Stomach (tissue), 9 donors: ENCODE measurements around the gene WWC1. TPM values are rescaled to one million over a fixed set of nuclear protein-coding genes. Genes with fewer than 3 reads are reported as not detected.

Experiments
- DNase-seq, 2 donors: peaks; one replicate each; pipeline versions ENCODE4 v3.0.0 to v3.0.0-alpha.2; 2013 to 2019
- H3K27ac ChIP-seq, 5 donors: fragments of 200-600 bp in 4 of 5; sonication (generic) in 4 of 5; one replicate each; pipeline ENCODE4 v1.5.1; 2013 to 2019; ENCODE audit warnings: mild to moderate bottlenecking in 1 of 5, moderate library complexity in 1 of 5
- H3K27me3 ChIP-seq, 3 donors: fragments of 200-600 bp; sonication (generic); one replicate each; pipeline ENCODE4 v1.5.1; 2017 to 2019; ENCODE audit warnings: mixed run types in 1 of 3
- H3K36me3 ChIP-seq, 4 donors: fragments of 200-600 bp; sonication (generic); 1 replicate in 3 of 4; 2 replicates in 1 of 4; pipeline ENCODE4 v1.5.1; 2016 to 2019
- H3K4me1 ChIP-seq, 4 donors: fragments of 200-600 bp; sonication (generic); one replicate each; pipeline ENCODE4 v1.5.1; 2016 to 2019
- H3K4me3 ChIP-seq, 4 donors: fragments of 200-600 bp; sonication (generic) in 3 of 4; one replicate each; pipeline ENCODE4 v1.5.1; 2016 to 2019; ENCODE audit warnings: mild to moderate bottlenecking in 1 of 4
- H3K9me3 ChIP-seq, 4 donors: fragments of 200-600 bp; sonication (generic); one replicate each; pipeline ENCODE4 v1.5.1; 2016 to 2019
- CTCF ChIP-seq, 7 experiments: fragments of 450-650 bp in 4 of 7; fragments of 200-600 bp in 3 of 7; sonication (generic) in 3 of 7; IDR thresholded peaks; one replicate each; pipeline ENCODE4 v1.5.1; 2016 to 2019; ENCODE audit warnings: antibody characterized with exemption in 7 of 7, control low read depth in 2 of 7, mild to moderate bottlenecking in 1 of 7
- EP300 ChIP-seq: sonication (generic); formaldehyde crosslinking; IDR thresholded peaks from one replicate; pipeline ENCODE4 v1.6.1; 2017; ENCODE audit warnings: antibody characterized with exemption
- POLR2A ChIP-seq, 4 donors: fragments of 450-650 bp; IDR thresholded peaks; one replicate each; pipeline ENCODE4 v1.6.1; 2016; ENCODE audit warnings: antibody characterized with exemption in 4 of 4, control low read depth in 2 of 4, mild to moderate bottlenecking in 1 of 4, moderate library complexity in 1 of 4
- POLR2AphosphoS5 ChIP-seq, 3 donors: sonication (generic); formaldehyde crosslinking; IDR thresholded peaks; one replicate each; pipeline ENCODE4 v1.6.1; 2016; ENCODE audit warnings: antibody characterized with exemption in 3 of 3
- WGBS, 5 donors: extraction: QIAGEN DNeasy Blood & Tissue Kit in 3 of 5; methylation state at CpG; one replicate each; pipeline versions ENCODE4 v1.1.5 to v1.1.7; 2013 to 2018; 5-methylcytosine and 5-hydroxymethylcytosine counted together
- intact Hi-C: fragments of 100-400 bp; cut with DNase I; formaldehyde crosslinking; loops from one replicate; pipeline ENCODE4 v1.15.1; 2023; ENCODE audit warnings: low total_unique reads
- polyA plus RNA-seq, 3 donors: library from polyadenylated mRNA; stranded (reverse); fragments of 200-250 nt; gene quantifications; one replicate each; pipeline ENCODE4 v1.2.3, GENCODE V29; 2013
- total RNA-seq, 5 donors: library from RNA; depleted of rRNA; stranded (reverse); fragments of >200 nt; gene quantifications; one replicate each; pipeline versions ENCODE4 v1.1.0 to v1.2.3, GENCODE V29; 2014 to 2016
- donor health status: healthy with polysubstance abuse.
- donor health status: Bipolar disorder and iron deficiency.
- donor health status: healthy.

WWC1 gene
- total and polyA plus RNA-seq, 8 donors = 11.3 to 82.6 (median 33.4) TPM

GRCh38 chr5:168262042-168262743 is 29.3 kb upstream of the WWC1 start:
- intact Hi-C loops = no loop called here
- TF ChIP-seq POLR2A (IDR thresholded peaks at IDR 0.05) (no peak), EP300 (no peak), POLR2AphosphoS5 (IDR thresholded peaks at IDR 0.05) (no peak), CTCF (IDR thresholded peaks at IDR 0.05) (no peak)
- no peak overlapping the region for H3K4me3 ChIP-seq
- DNase-seq = no peak
- no peaks in the 10 kb centered on the region for H3K4me1 ChIP-seq
- H3K36me3 ChIP-seq = no peaks in the 10 kb centered on the region
- H3K9me3 ChIP-seq = no peaks in the 10 kb centered on the region
- 90 to 93% (median 92%) methylated on average over 37 to 39 of the region's 39 CpGs for WGBS, 5 donors
- H3K27me3 ChIP-seq = no peaks in the 10 kb centered on the region
- H3K27ac ChIP-seq = no peak overlapping the region

GRCh38 chr5:168263121-168263520 is 28.3 kb upstream of the WWC1 start:
- H3K27ac ChIP-seq = no peak overlapping the region
- no peaks in the 10 kb centered on the region for H3K4me1 ChIP-seq
- no peaks in the 10 kb centered on the region for H3K9me3 ChIP-seq
- H3K27me3 ChIP-seq = no peaks in the 10 kb centered on the region
- TF ChIP-seq CTCF (IDR thresholded peaks at IDR 0.05) (no peak), POLR2AphosphoS5 (IDR thresholded peaks at IDR 0.05) (no peak), EP300 (no peak), POLR2A (IDR thresholded peaks at IDR 0.05) (no peak)
- no peak overlapping the region for H3K4me3 ChIP-seq
- intact Hi-C loops = no loop called here
- WGBS, 5 donors = 56 to 72% (median 61%) methylated on average over 13 of the region's 13 CpGs
- DNase-seq = peak in 1 of 2 donors; percentile 48
- H3K36me3 ChIP-seq = no peaks in the 10 kb centered on the region

GRCh38 chr5:168266016-168266415 is 25.4 kb upstream of the WWC1 start:
- H3K36me3 ChIP-seq = no peaks in the 10 kb centered on the region
- intact Hi-C loops = no loop called here
- DNase-seq = no peak
- H3K4me1 ChIP-seq = peaks cover 8 to 22% (median 17%) of the 10 kb centered on the region in 4 donors
- H3K27ac ChIP-seq = no peak overlapping the region
- WGBS, 5 donors = 89 to 96% (median 92%) methylated on average over 6 of the region's 6 CpGs
- H3K27me3 ChIP-seq = no peaks in the 10 kb centered on the region
- no peaks in the 10 kb centered on the region for H3K9me3 ChIP-seq
- H3K4me3 ChIP-seq = no peak overlapping the region
- TF ChIP-seq EP300 = no peak
- no peak for TF ChIP-seq CTCF (IDR thresholded peaks at IDR 0.05)
- TF ChIP-seq POLR2AphosphoS5 (IDR thresholded peaks at IDR 0.05) = no peak
- TF ChIP-seq POLR2A (IDR thresholded peaks at IDR 0.05) = no peak

- peak; percentile 92 to 96 for DNase-seq
- no peaks in the 10 kb centered on the region for H3K9me3 ChIP-seq
- no peaks in the 10 kb centered on the region for H3K27me3 ChIP-seq
- peak overlapping the region in 4 of 5 donors; percentile 25 to 58 (median 30) for H3K27ac ChIP-seq
- peak overlapping the region; percentile 29 to 41 (median 38) for H3K4me3 ChIP-seq
- peaks cover 8 to 22% (median 17%) of the 10 kb centered on the region in 4 donors for H3K4me1 ChIP-seq
- TF ChIP-seq CTCF (IDR thresholded peaks at IDR 0.05) (peak in 5 of 7 experiments; percentile 59 to 96 (median 90)), EP300 (no peak), POLR2AphosphoS5 (IDR thresholded peaks at IDR 0.05) (peak in 1 of 3 donors; percentile 83), POLR2A (IDR thresholded peaks at IDR 0.05) (no peak)
- intact Hi-C loops = no loop called here
- H3K36me3 ChIP-seq = no peaks in the 10 kb centered on the region
- WGBS, 5 donors = 2 to 7% (median 3%) methylated on average over 28 to 30 of the region's 30 CpGs
Measured at GRCh38 chr5:168268949-168269936, 22.2 kb upstream of the WWC1 start.
